GM19351 (cell line): ENCODE data around the gene KDM8.
"Not testable (repeated sequence)": the region's sequence is repeated elsewhere in the genome, so short reads cannot be mapped to it uniquely, and the experiment has no call there.

ENCODE experiments used
- ATAC-seq: cut with Tn5 transposase; IDR thresholded peaks from one replicate; pipeline ENCODE4 v1.9.1; 2021; ENCODE audit warnings: mild to moderate bottlenecking, moderate library complexity; ENCODE audit not compliant: unreplicated experiment

KDM8 gene

GRCh38 chr16:27190316-27190871 is 12.9 kb upstream of the KDM8 start:
- no peak for ATAC-seq

GRCh38 chr16:27191352-27191924 is 11.9 kb upstream of the KDM8 start:
- no peak for ATAC-seq

- ATAC-seq = no peak
Measured at GRCh38 chr16:27193300-27193990, 9.9 kb upstream of the KDM8 start.

- ATAC-seq = no peak
Measured at GRCh38 chr16:27195076-27195741, 8.1 kb upstream of the KDM8 start.

GRCh38 chr16:27195941-27196595 is 7.3 kb upstream of the KDM8 start:
- no peak for ATAC-seq

- no peak for ATAC-seq
Measured at GRCh38 chr16:27197004-27197403, 6.3 kb upstream of the KDM8 start.

- no peak for ATAC-seq
Measured at GRCh38 chr16:27198451-27199234, 4.7 kb upstream of the KDM8 start.

- ATAC-seq = no peak
Measured at GRCh38 chr16:27199235-27199586, 4.1 kb upstream of the KDM8 start.

- peak; percentile 35 for ATAC-seq
Measured at GRCh38 chr16:27199736-27200135, 3.6 kb upstream of the KDM8 start.

- ATAC-seq = not testable (repeated sequence)
Measured at GRCh38 chr16:27200914-27201313, 2.4 kb upstream of the KDM8 start.

- ATAC-seq = peak; percentile 60
Measured at GRCh38 chr16:27202923-27203506, 311 bp upstream of the KDM8 start.

- no peak for ATAC-seq
Measured at GRCh38 chr16:27204312-27204915, 1.1 kb downstream of the KDM8 start.

- ATAC-seq = no peak
Measured at GRCh38 chr16:27205423-27206065, 2.2 kb downstream of the KDM8 start.

- ATAC-seq = not testable (repeated sequence)
Measured at GRCh38 chr16:27207121-27207520, 3.8 kb downstream of the KDM8 start.

- no peak for ATAC-seq
Measured at GRCh38 chr16:27208081-27208680, 4.9 kb downstream of the KDM8 start.

GRCh38 chr16:27208796-27209195 is 5.5 kb downstream of the KDM8 start:
- ATAC-seq = no peak

- no peak for ATAC-seq
Measured at GRCh38 chr16:27209591-27209990, 6.3 kb downstream of the KDM8 start.

- ATAC-seq = no peak
Measured at GRCh38 chr16:27210174-27210573, 6.8 kb downstream of the KDM8 start.

GRCh38 chr16:27211026-27211425 is 7.7 kb downstream of the KDM8 start:
- no peak for ATAC-seq
